GM12878 (cell line): ENCODE data around the gene PDE7B. TPM values are rescaled to one million over a fixed set of nuclear protein-coding genes. Genes with fewer than 3 reads are reported as not detected.

Experiments
- ATAC-seq: fragments of 200-7000 bp; cut with Tn5 transposase; 3 replicates; pipeline ENCODE4 v1.9.1; 2020; ENCODE audit warnings: mild to moderate bottlenecking, moderate library complexity
- BruUV-seq: library from RNA; stranded (reverse); fragments of 400-500 nt; replicated peaks from 2 replicates; lab custom pipeline; 2021; lab: Mats Ljungman, UMichigan
- CTCF ChIA-PET: fragments of 300-600 bp; sonication (Branson Sonifier 250); formaldehyde crosslinking; extraction: SDS; loops from one replicate; lab custom pipeline; 2021; ENCODE audit warnings: inconsistent platforms; lab: Yijun Ruan, JAX
- POLR2A ChIA-PET: fragments of 350-600 bp; formaldehyde crosslinking; extraction: SDS; loops from one replicate; lab custom pipeline; 2021; ENCODE audit warnings: inconsistent platforms; lab: Charles Lee
- RAD21 ChIA-PET: fragments of 300-600 bp; sonication (Branson Sonifier 250); formaldehyde crosslinking; loops from one replicate; lab custom pipeline; 2023; ENCODE audit warnings: antibody characterized with exemption; ENCODE audit not compliant: unreplicated experiment; lab: Charles Lee
- SMC1A ChIA-PET: fragments of 300-600 bp; sonication (Branson Sonifier 250); formaldehyde crosslinking; loops from one replicate; lab custom pipeline; 2023; ENCODE audit not compliant: unreplicated experiment, uncharacterized antibody; lab: Charles Lee
- DNase-seq: peaks from one replicate; pipeline ENCODE4 v3.0.0-alpha.2; 2011; ENCODE audit warnings: low read depth, low spot score
- FAIRE-seq: peaks from 3 replicates; lab custom pipeline; 2011; peaks lifted over from hg19 to GRCh38; lab: Jason Lieb, UNC
- H2AFZ ChIP-seq: 2 replicates; pipeline ENCODE4 v1.6.0; 2011; ENCODE audit warnings: low read depth, low read length, control low read depth; ENCODE audit not compliant: control insufficient read depth
- H3K27ac ChIP-seq: 2 replicates; pipeline ENCODE4 v1.5.1; 2011; ENCODE audit warnings: control low read depth; ENCODE audit not compliant: control insufficient read depth, insufficient read depth
- H3K27me3 ChIP-seq, 2 experiments: replicated peaks in 1 of 2; 2 replicates each; pipeline versions ENCODE4 v1.6.0 to v1.6.1; 2011; ENCODE audit warnings: low read length in 1 of 2; ENCODE audit not compliant: control insufficient read depth in 2 of 2, insufficient read depth in 2 of 2
- H3K36me3 ChIP-seq, 2 experiments: 2 replicates each; pipeline ENCODE4 v1.5.1; 2011; ENCODE audit warnings: low read length in 1 of 2; ENCODE audit not compliant: control insufficient read depth in 2 of 2, insufficient read depth in 2 of 2
- H3K4me1 ChIP-seq: 2 replicates; pipeline ENCODE4 v1.6.1; 2011; ENCODE audit warnings: mild to moderate bottlenecking, low read length, moderate library complexity, mixed read lengths; ENCODE audit not compliant: control insufficient read depth, insufficient read depth
- H3K4me2 ChIP-seq: 2 replicates; pipeline ENCODE4 v1.6.0; 2011; ENCODE audit warnings: control low read depth; ENCODE audit not compliant: control insufficient read depth, insufficient read depth
- H3K4me3 ChIP-seq: fragments of 200-600 bp; sonication (generic); 2 replicates; pipeline ENCODE4 v1.5.1; 2016
- H3K79me2 ChIP-seq: 2 replicates; pipeline ENCODE4 v1.6.0; 2011; ENCODE audit warnings: low read length; ENCODE audit not compliant: control insufficient read depth, insufficient read depth
- H3K9ac ChIP-seq: 2 replicates; pipeline ENCODE4 v1.8.0; 2011; ENCODE audit warnings: low read length, control low read depth, mixed read lengths; ENCODE audit not compliant: control insufficient read depth, insufficient read depth
- H3K9me3 ChIP-seq: replicated peaks from 3 replicates; pipeline ENCODE4 v1.5.1; 2011; ENCODE audit warnings: mild to moderate bottlenecking, low read length; ENCODE audit not compliant: control insufficient read depth, insufficient read depth
- H4K20me1 ChIP-seq: 2 replicates; pipeline ENCODE4 v1.6.0; 2011; ENCODE audit not compliant: control insufficient read depth, insufficient read depth
- ATF2 ChIP-seq: IDR thresholded peaks from 2 replicates; pipeline ENCODE4 v1.6.1; 2012; ENCODE audit warnings: low read length, inconsistent platforms
- BACH1 ChIP-seq: fragments of 450-650 bp; IDR thresholded peaks from 2 replicates; pipeline ENCODE4 v1.6.1; 2017; ENCODE audit warnings: mild to moderate bottlenecking, borderline replicate concordance
- BRCA1 ChIP-seq: IDR thresholded peaks from 2 replicates; pipeline ENCODE4 v1.6.1; 2011; ENCODE audit warnings: low read depth, low read length, improper control_type of control experiment
- CBX5 ChIP-seq: sonication (generic); IDR thresholded peaks from 2 replicates; pipeline ENCODE4 v1.6.1; 2016; ENCODE audit warnings: low read depth, moderate library complexity, mild to moderate bottlenecking, inconsistent platforms
- GABPA ChIP-seq: IDR thresholded peaks from 2 replicates; pipeline ENCODE4 v1.6.1; 2014; ENCODE audit warnings: antibody characterized with exemption, low read depth, mild to moderate bottlenecking, inconsistent platforms
- HDGF ChIP-seq: fragments of 450-650 bp; IDR thresholded peaks from 2 replicates; pipeline ENCODE4 v1.6.1; 2016; ENCODE audit warnings: antibody characterized with exemption
- IRF3 ChIP-seq: fragments of 450-650 bp; IDR thresholded peaks from 2 replicates; pipeline ENCODE4 v1.6.1; 2014; ENCODE audit warnings: mild to moderate bottlenecking
- JUNB ChIP-seq: IDR thresholded peaks from 2 replicates; pipeline ENCODE4 v1.6.1; 2016; ENCODE audit warnings: antibody characterized with exemption, mild to moderate bottlenecking
- MTA3 ChIP-seq: IDR thresholded peaks from 2 replicates; pipeline ENCODE4 v1.6.1; 2012; ENCODE audit warnings: low read length, inconsistent platforms, borderline replicate concordance
- NFXL1 ChIP-seq: fragments of 450-650 bp; IDR thresholded peaks from 2 replicates; pipeline ENCODE4 v1.6.1; 2017; ENCODE audit warnings: antibody characterized with exemption, mild to moderate bottlenecking, borderline replicate concordance
- NR2C2 ChIP-seq: IDR thresholded peaks from 2 replicates; pipeline ENCODE4 v1.6.1; 2011; ENCODE audit warnings: borderline replicate concordance, low read depth; ENCODE audit not compliant: control insufficient read depth, insufficient read length
- PBX3 ChIP-seq: IDR thresholded peaks from 2 replicates; pipeline ENCODE4 v1.6.1; 2011; ENCODE audit warnings: mild to moderate bottlenecking, low read depth, low read length, moderate library complexity; ENCODE audit not compliant: insufficient replicate concordance
- RELA ChIP-seq: fragments of 450-650 bp; IDR thresholded peaks from 2 replicates; pipeline ENCODE4 v1.8.0; 2014; ENCODE audit warnings: borderline replicate concordance; ENCODE audit not compliant: partially characterized antibody
- SIN3A ChIP-seq: IDR thresholded peaks from 2 replicates; pipeline ENCODE4 v1.6.1; 2012; ENCODE audit warnings: low read depth, low read length, improper control_type of control experiment
- SREBF1 ChIP-seq: IDR thresholded peaks from 2 replicates; pipeline ENCODE4 v1.6.1; 2012; ENCODE audit warnings: mild to moderate bottlenecking, low read length
- TARDBP ChIP-seq: IDR thresholded peaks from 2 replicates; pipeline ENCODE4 v1.6.1; 2016; ENCODE audit warnings: borderline replicate concordance
- WGBS: methylation state at CpG from one replicate; pipeline ENCODE4 v1.1.6; 2016; ENCODE audit warnings: low lambda C conversion rate; ENCODE audit not compliant: insufficient replicate concordance, insufficient coverage; ENCODE audit errors: missing lambda C conversion rate; 5-methylcytosine and 5-hydroxymethylcytosine counted together
- in situ Hi-C: fragments of 300-500 bp; cut with MboI; formaldehyde crosslinking; loops from 9 replicates; pipeline ENCODE4 v1.14.3; 2018; ENCODE audit warnings: mixed read lengths
- intact Hi-C: fragments of 100-400 bp; cut with micrococcal nuclease; formaldehyde crosslinking; loops from one replicate; pipeline ENCODE4 v1.14.2; 2022; ENCODE audit not compliant: unreplicated experiment
- polyA plus RNA-seq, 11 experiments: library from polyadenylated mRNA; depleted of rRNA in 4 of 11; unstranded in 6 of 11; stranded (reverse) in 5 of 11; fragments of >200 nt; fragmentation: Nextera tagmentation in 4 of 11; fragmentation: Illumina TruSeq in 1 of 11; extraction: Ambion mirVana in 4 of 11; extraction: Trizol in 1 of 11; gene quantifications; 1 replicate in 1 of 11; 2 replicates in 10 of 11; pipeline versions ENCODE4 v1.2.1 to v1.2.3, GENCODE V29; 2011 to 2016; ENCODE audit warnings: inconsistent platforms in 2 of 11, missing spikeins in 2 of 11, low read depth in 1 of 11
- total RNA-seq, 4 experiments: library from RNA; depleted of rRNA in 3 of 4; stranded (reverse); fragments of >200 nt in 3 of 4; fragmentation: Illumina TruSeq in 1 of 4; extraction: Trizol in 1 of 4; gene quantifications; 2 replicates each; pipeline versions ENCODE4 v1.2.1 to v1.2.3, GENCODE V29; 2013 to 2021

Gene PDE7B
- total and polyA plus RNA-seq, 10 of the 15 experiments (the other 5 are each of a cell fraction or from before 2014, with no cell fraction given), result not detected

GRCh38 chr6:136117081-136117480, 265.6 kb downstream of the PDE7B start:
- ATAC-seq (no peak), DNase-seq (no peak), FAIRE-seq (no peak)
- no peaks in the 10 kb centered on the region for H3K4me1 ChIP-seq
- ChIA-PET POLR2A (no interaction called here), SMC1A (interaction anchor here (1.2 kb wide), 1 partner anchor 10 kb away, joined by 3 read pairs; no protein-coding TSS in a partner anchor), RAD21 (no interaction called here), CTCF (interaction anchor here (0.6 kb wide), 1 partner anchor 18 kb away, joined by 3 read pairs; no protein-coding TSS in a partner anchor)
- WGBS, result 2% methylated on average over 2 of the region's 2 CpGs
- in situ Hi-C loops, result no loop called here
- H3K4me2 ChIP-seq, result no peak overlapping the region
- no peaks in the 10 kb centered on the region for H3K9me3 ChIP-seq
- TF ChIP-seq SIN3A, result no peak
- TF ChIP-seq CBX5, result no peak
- no peak for TF ChIP-seq GABPA
- no peak for TF ChIP-seq SREBF1
- TF ChIP-seq BRCA1, result no peak
- TF ChIP-seq RELA, result no peak
- no peak for TF ChIP-seq NFXL1
- no TSS peak for BruUV-seq
- no peaks in the 10 kb centered on the region for H3K79me2 ChIP-seq
- no peaks in the 10 kb centered on the region for H4K20me1 ChIP-seq
- H3K36me3 ChIP-seq, result no peaks in the 10 kb centered on the region
- no peak overlapping the region for H3K4me3 ChIP-seq
- no peak overlapping the region for H2AFZ ChIP-seq
- no peak overlapping the region for H3K9ac ChIP-seq
- intact Hi-C loops, result no loop called here
- no peaks in the 10 kb centered on the region; a peak in 1 of 4 replicates for H3K27me3 ChIP-seq
- H3K27ac ChIP-seq, result no peak overlapping the region

GRCh38 chr6:136118787-136119186, 267.3 kb downstream of the PDE7B start:
- no peak for FAIRE-seq
- RAD21 ChIA-PET, result no interaction called here
- in situ Hi-C loops, result no loop called here
- no peaks in the 10 kb centered on the region; a peak in 1 of 4 replicates for H3K27me3 ChIP-seq
- BruUV-seq, result no TSS peak
- no peaks in the 10 kb centered on the region for H3K36me3 ChIP-seq
- H2AFZ ChIP-seq, result no peak overlapping the region
- no peaks in the 10 kb centered on the region for H3K9me3 ChIP-seq
- SMC1A ChIA-PET, result interaction anchor here (1.4 kb wide), 1 partner anchor 12 kb away, joined by 4 read pairs; no protein-coding TSS in a partner anchor
- H4K20me1 ChIP-seq, result no peaks in the 10 kb centered on the region
- no peak for DNase-seq
- no peak overlapping the region for H3K4me2 ChIP-seq
- no peaks in the 10 kb centered on the region for H3K4me1 ChIP-seq
- WGBS, result 24% methylated on average over 6 of the region's 6 CpGs
- POLR2A ChIA-PET, result interaction anchor here (0.6 kb wide), 1 partner anchor 1213 kb away, joined by 4 read pairs; no protein-coding TSS in a partner anchor
- no peak overlapping the region for H3K4me3 ChIP-seq
- H3K27ac ChIP-seq, result no peak overlapping the region
- H3K9ac ChIP-seq, result no peak overlapping the region
- H3K79me2 ChIP-seq, result no peaks in the 10 kb centered on the region
- ATAC-seq, result no peak
- CTCF ChIA-PET, result no interaction called here
- intact Hi-C loops, result no loop called here
- no peak for TF ChIP-seq MTA3
- TF ChIP-seq HDGF, result no peak
- no peak for TF ChIP-seq JUNB
- no peak for TF ChIP-seq TARDBP
- TF ChIP-seq ATF2, result no peak
- no peak for TF ChIP-seq NR2C2
- no peak for TF ChIP-seq IRF3
- TF ChIP-seq BACH1, result no peak
- no peak for TF ChIP-seq PBX3
